ENCODE results near the gene PNPLA2.
A peak's percentile ranks its signal among the peaks of the same experiment; 100 is the strongest.

The PNPLA2 gene

DNA sequence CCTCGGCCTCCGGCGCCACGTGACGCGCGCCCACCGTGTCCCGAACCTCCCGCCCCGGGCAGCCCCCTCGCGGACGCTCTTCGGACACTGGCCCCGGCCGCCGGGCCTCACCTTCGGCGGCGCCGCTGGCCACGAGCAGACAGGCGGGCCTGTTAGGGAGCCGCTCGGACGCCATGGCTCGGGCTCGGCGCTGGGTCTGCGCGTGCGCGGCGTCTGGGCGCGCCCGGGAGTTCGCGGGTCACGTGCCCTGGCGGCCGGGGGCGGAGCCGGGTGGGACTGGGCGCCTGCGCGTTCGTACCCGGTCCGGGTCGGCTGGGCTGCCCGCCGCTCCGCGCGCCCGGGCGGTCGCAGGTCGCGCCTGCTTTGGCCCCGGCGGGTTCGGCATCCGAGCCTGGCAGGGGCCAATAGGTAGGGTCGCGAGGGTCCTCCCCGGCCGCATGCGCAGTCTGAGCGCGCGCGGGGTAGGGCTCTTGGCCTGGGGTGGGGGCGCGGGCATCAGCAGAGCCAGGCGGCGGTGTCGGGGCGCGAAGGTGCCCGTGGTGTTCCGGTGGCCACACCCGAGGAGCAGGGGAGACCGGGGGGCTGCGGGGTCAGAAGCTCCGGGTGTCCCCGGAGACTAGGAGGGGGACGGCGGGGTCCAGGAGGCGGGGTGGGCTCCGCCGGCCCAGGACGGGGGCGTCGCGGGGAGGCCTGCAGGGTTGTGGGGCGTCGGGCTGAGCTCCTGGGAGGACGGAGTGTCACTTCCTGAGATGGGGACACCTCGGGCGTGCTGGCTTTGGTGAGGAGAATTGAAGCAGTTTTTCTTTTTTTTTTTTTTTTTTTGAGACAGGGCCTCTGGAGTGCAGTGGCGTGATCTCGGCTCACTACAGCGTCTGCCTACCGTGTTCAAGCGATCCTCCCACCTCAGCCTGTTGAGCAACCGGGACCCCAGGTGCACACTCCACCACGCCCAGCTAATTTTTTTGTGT is 41.1 kb upstream of the PNPLA2 start, which contains the start of gene GATD1:
Gene GATD1, minus strand, starts transcription at position 200 of the 968 bp plus-strand sequence. Its CDS starts 25 bp downstream, at position 175.
- Histone ChIP-seq H3K4me1 (no peaks in the 10 kb centered on the region), H3K4me3 (ENCODE audit: low read depth, low read length) (peak within 1 kb of the TSS; percentile 67), H3K36me3 (peaks cover 3% of the 10 kb centered on the region), H3K9me3 (no peaks in the 10 kb centered on the region), H3K27me3 (no peaks in the 10 kb centered on the region)
- no peak for TF ChIP-seq CTCF (IDR thresholded peaks at IDR 0.05; ENCODE audit: low read depth, low read length)
- peak; percentile 91 for DNase-seq

DNA sequence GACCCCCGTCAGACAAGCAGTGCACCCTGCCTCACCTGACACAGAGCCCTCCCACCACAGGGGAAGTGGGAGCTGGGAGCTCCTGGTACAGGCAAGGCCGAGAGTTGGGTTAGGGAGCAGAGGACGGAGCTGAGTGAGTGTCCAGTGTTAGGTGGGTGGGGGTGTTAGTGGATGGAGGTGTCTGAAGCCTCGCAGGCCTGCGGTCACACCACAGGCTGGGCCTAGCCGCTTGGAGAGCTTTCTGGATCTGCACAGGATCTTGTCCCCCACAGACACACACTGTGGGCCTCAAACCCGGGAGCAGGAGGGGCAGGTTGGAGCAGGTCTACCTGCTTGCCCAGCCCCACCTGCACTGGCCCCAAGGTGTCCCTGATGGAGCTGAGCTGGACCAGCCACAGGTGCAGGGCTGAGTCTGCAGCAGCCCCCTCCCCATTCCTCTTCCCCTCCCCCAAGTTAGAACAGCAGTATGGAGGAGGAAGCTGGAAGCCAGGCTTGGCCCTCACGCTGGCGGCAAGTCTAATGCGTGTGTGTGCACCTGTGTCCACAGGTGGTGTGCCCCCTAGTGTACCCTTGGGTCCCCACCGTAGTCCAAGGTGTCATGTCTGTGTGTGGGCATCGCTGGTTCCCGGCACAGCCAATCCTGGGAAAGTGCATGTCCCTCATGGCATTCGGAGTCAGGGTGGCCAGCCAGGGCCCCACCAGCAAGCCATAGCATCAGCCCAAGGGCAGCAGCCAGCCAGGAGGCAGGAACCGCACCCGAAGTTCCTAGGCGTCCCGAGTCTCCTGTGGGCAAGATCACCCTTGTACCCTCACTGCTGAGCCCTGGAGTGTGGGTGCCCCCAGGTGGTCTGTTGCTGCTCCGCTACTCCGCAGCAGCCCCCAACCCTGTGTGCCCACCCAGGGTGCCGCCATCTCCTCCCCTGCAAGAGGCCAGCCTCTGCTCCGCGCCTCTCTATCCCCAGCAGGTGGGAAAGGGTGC is 39.4 kb upstream of the PNPLA2 start:
- Histone ChIP-seq H3K9me3 (no peaks in the 10 kb centered on the region), H3K4me1 (no peaks in the 10 kb centered on the region; the same call in 1 of the 2 replicates), H3K36me3 (no peaks in the 10 kb centered on the region), H3K27me3 (no peaks in the 10 kb centered on the region), H3K4me3 (ENCODE audit: low read depth, low read length) (no peak overlapping the region)
- DNase-seq, result no peak
- TF ChIP-seq CTCF (IDR thresholded peaks at IDR 0.05; ENCODE audit: low read depth, low read length), result no peak

DNA sequence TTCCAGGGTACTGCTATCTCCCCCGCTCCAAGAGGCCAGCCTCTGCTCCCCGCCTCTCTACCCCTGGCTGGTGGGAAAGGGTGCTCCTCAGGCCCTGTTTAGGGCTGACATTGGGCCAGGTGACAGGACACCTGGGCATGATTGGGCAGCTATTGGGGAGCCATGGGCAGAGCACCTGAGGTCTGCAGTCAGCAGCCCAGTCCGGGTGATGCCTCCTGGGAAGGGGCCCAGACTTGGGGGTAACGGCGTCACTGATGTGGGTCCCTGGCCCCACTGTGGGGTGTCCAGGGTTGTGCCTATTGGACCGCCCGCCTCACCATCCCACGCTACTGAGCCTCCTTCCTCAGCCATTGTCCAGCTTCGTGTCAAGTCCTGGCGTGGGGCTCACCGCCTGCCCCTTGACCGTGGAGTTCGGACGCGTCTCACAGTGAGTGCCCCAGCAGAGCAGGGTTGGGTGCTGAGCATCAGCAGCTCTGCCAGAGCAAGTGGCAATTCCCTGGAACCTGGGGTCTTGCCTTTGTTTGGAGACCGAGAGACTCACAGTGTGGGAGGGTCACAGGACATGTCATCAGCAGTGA is 38.7 kb upstream of the PNPLA2 start:
- Histone ChIP-seq H3K4me3 (ENCODE audit: low read depth, low read length) (no peak overlapping the region), H3K9me3 (no peaks in the 10 kb centered on the region), H3K4me1 (no peaks in the 10 kb centered on the region; the same call in 1 of the 2 replicates), H3K27me3 (no peaks in the 10 kb centered on the region), H3K36me3 (no peaks in the 10 kb centered on the region)
- TF ChIP-seq CTCF (IDR thresholded peaks at IDR 0.05; ENCODE audit: low read depth, low read length), result no peak
- no peak for DNase-seq

- Histone ChIP-seq H3K36me3 (no peaks in the 10 kb centered on the region), H3K27me3 (no peaks in the 10 kb centered on the region), H3K4me1 (no peaks in the 10 kb centered on the region; the same call in 1 of the 2 replicates), H3K9me3 (no peaks in the 10 kb centered on the region), H3K4me3 (ENCODE audit: low read depth, low read length) (no peak overlapping the region)
- no peak for TF ChIP-seq CTCF (IDR thresholded peaks at IDR 0.05; ENCODE audit: low read depth, low read length)
- DNase-seq, result no peak
Measured at GRCh38 chr11:782264-783174, 36.2 kb upstream of the PNPLA2 start.

DNA sequence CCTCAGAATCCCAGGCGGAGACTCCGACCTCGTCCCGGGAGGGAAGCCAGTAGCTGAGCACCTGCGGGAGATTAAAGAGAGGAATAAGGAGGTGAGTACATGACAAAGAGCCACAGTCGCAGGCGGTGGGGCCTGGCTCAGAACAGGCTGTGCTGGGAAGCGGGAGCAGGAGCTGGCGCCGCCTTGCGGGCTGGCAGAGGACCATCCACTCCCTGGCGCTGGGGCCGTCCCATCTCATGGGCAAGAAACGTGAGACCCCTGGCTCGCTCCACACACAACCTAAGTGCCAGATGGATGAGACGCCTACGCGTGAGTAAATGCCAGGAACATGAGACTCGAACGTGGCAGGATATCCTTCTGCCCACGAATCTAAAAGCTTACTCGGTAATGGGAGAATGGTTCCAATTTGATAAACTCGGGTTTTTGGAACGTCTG is 35.1 kb upstream of the PNPLA2 start:
- TF ChIP-seq CTCF (IDR thresholded peaks at IDR 0.05; ENCODE audit: low read depth, low read length), result peak; percentile 68
- Histone ChIP-seq H3K9me3 (no peaks in the 10 kb centered on the region), H3K36me3 (no peaks in the 10 kb centered on the region), H3K4me1 (no peaks in the 10 kb centered on the region; the same call in 1 of the 2 replicates), H3K4me3 (ENCODE audit: low read depth, low read length) (no peak overlapping the region), H3K27me3 (no peaks in the 10 kb centered on the region)
- DNase-seq, result peak; percentile 84
